ENCODE data around the gene OLFM1. TPM values are rescaled to one million over a fixed set of nuclear protein-coding genes. Genes with fewer than 3 reads are reported as not detected.

OLFM1 gene
- total and polyA plus RNA-seq, 7 donors: 4.8 to 23.1 (median 11.2) TPM

GRCh38 chr9:135123126-135123772 is 35.8 kb downstream of the OLFM1 start:
- no peak for DNase-seq
- no peaks in the 10 kb centered on the region for H3K9me3 ChIP-seq
- peaks cover 18% of the 10 kb centered on the region for H3K4me1 ChIP-seq
- WGBS, 3 donors: 45 to 75% (median 60%) methylated on average over 6 of the region's 6 CpGs
- no peak overlapping the region for H3K4me3 ChIP-seq
- peak overlapping the region; percentile 46 for H3K27ac ChIP-seq
- no peak for TF ChIP-seq CTCF (IDR thresholded peaks at IDR 0.05)
- no peak for ATAC-seq
- intact Hi-C loops (cut with DNase I): no loop called here
- H3K27me3 ChIP-seq (ENCODE audit: insufficient read depth in 3 of 3, low read length in 2 of 3): no peaks in the 10 kb centered on the region
- H3K36me3 ChIP-seq (ENCODE audit: insufficient read depth in 1 of 2, low read depth in 1 of 2): peaks cover 0 to 5% of the 10 kb centered on the region in 2 donors

- Histone ChIP-seq H3K36me3 (ENCODE audit: insufficient read depth in 1 of 2, low read depth in 1 of 2) (peaks cover 0 to 5% of the 10 kb centered on the region in 2 donors), H3K27ac (peak overlapping the region; percentile 46), H3K4me3 (no peak overlapping the region), H3K4me1 (peaks cover 18% of the 10 kb centered on the region), H3K9me3 (no peaks in the 10 kb centered on the region), H3K27me3 (ENCODE audit: insufficient read depth in 3 of 3, low read length in 2 of 3) (no peaks in the 10 kb centered on the region)
- ATAC-seq (peak; percentile 9 to 68 (median 39)), DNase-seq (peak in 1 of 2 donors; percentile 68)
- 23 to 36% (median 34%) methylated on average over 7 of the region's 7 CpGs for WGBS, 3 donors
- intact Hi-C loops (cut with DNase I): no loop called here
- no peak for TF ChIP-seq CTCF (IDR thresholded peaks at IDR 0.05)
These were observed 36.3 kb downstream of the OLFM1 start for GRCh38 chr9:135123773-135124134.

- no peaks in the 10 kb centered on the region for H3K36me3 ChIP-seq (ENCODE audit: insufficient read depth in 1 of 2, low read depth in 1 of 2)
- no peak overlapping the region for H3K4me3 ChIP-seq
- 35 to 43% (median 35%) methylated on average over 34 of the region's 34 CpGs for WGBS, 3 donors
- intact Hi-C loops (cut with DNase I): no loop called here
- H3K4me1 ChIP-seq: peaks cover 18% of the 10 kb centered on the region
- no peaks in the 10 kb centered on the region for H3K27me3 ChIP-seq (ENCODE audit: insufficient read depth in 3 of 3, low read length in 2 of 3)
- DNase-seq (peak; percentile 81 to 94), ATAC-seq (peak; percentile 95 to 98 (median 98))
- no peak for TF ChIP-seq CTCF (IDR thresholded peaks at IDR 0.05)
- H3K27ac ChIP-seq: peak overlapping the region; percentile 81
- H3K9me3 ChIP-seq: no peaks in the 10 kb centered on the region
These were observed 39.2 kb downstream of the OLFM1 start for GRCh38 chr9:135126451-135127187.

GRCh38 chr9:135127718-135128670 is 40.5 kb downstream of the OLFM1 start:
- no peak overlapping the region for H3K27ac ChIP-seq
- ATAC-seq: no peak

More at GRCh38 chr9:135127718-135128670, 40.5 kb downstream of the OLFM1 start:
- no peak for DNase-seq
- no peak for TF ChIP-seq CTCF (IDR thresholded peaks at IDR 0.05)
- Histone ChIP-seq H3K27me3 (ENCODE audit: insufficient read depth in 3 of 3, low read length in 2 of 3) (no peaks in the 10 kb centered on the region), H3K36me3 (ENCODE audit: insufficient read depth in 1 of 2, low read depth in 1 of 2) (no peaks in the 10 kb centered on the region), H3K4me3 (no peak overlapping the region), H3K4me1 (peaks cover 18% of the 10 kb centered on the region), H3K9me3 (no peaks in the 10 kb centered on the region)
- 60 to 69% (median 64%) methylated on average over 23 of the region's 23 CpGs for WGBS, 3 donors
- intact Hi-C loops (cut with DNase I): no loop called here

Data from psoas muscle (tissue), 8 donors.